ENCODE measurements around the gene SERINC5.

The SERINC5 gene

GRCh38 chr5:80067016-80067415 is 188.8 kb downstream of the SERINC5 start:
- no peak for DNase-seq (ENCODE audit: low read depth)

GRCh38 chr5:80064124-80064523 is 191.7 kb downstream of the SERINC5 start:
- no peak for DNase-seq (ENCODE audit: low read depth)

Data from ELR (cell line).